GM21390 (cell line): ENCODE results near the gene IFI27L1.

Source experiments
- ATAC-seq: cut with Tn5 transposase; IDR thresholded peaks from one replicate; pipeline ENCODE4 v1.9.1; 2021; ENCODE audit not compliant: unreplicated experiment

The IFI27L1 gene, protein sequence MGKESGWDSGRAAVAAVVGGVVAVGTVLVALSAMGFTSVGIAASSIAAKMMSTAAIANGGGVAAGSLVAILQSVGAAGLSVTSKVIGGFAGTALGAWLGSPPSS

DNA sequence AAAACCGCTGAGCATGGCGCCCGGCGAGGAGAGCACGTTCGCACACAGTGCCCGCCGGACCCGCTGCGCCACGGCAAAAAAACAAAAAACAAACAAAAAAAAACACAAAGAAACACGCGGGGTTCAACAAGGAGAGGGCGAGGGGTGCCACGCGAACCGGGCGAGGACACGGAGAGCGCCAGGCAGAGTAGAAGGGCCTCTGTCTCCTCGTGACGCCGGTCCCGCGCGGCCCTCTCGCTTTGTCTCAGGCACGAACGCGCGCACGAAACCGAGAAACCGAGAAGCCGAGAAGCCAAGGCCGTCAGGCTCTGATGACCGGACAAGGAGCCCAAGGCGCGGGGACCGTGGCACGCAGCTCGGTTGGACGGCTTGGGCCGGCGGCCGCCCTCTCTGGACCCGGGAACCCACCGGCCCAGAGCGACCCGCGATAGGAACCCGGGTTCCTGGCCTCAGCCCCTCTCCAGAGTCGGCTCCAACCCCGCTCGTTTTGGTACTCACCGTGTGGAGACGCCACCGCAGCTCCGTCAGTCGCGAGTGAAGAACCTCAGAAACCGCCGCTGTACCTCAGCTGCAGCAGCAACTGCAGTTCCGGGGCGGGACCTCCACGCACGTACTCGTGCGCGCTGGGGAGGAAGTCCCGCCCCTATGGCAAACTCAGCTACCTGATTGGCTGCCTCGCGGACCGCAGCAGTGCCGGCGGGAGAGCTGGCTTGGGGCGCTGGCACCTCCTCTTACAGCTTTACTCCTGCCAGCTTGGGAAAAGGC, at the start of gene IFI27L1, which contains the start of gene DDX24:
Gene IFI27L1 (plus strand): TSS at position 690 of the 765 bp plus-strand sequence. CDS start 15,628 bp downstream, outside the sequence.
Gene DDX24 (minus strand): TSS at position 582 of the 765 bp plus-strand sequence. CDS start 1,460 bp downstream, outside the sequence.
- peak; percentile 98 for ATAC-seq

DNA sequence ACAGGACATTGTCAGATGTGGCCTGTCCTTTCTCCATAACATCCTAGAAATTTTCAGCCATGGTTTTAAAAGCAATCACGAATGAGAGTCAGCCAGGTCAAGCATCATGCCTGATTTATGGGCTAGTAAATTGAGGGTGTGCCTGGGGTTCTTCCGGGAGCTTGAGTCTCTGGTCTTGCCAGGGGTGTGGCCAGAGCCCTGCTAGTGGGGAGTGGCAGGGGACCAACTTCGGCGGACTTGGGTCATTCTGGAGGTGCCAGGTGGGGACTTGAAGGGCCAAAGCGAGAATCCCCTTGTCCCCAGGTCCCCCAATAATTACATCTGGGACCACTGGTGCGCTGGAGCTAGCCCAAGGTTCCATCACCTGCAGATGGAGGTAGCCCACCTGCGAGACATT, 49.2 kb upstream of the IFI27L1 start:
- ATAC-seq: no peak

DNA sequence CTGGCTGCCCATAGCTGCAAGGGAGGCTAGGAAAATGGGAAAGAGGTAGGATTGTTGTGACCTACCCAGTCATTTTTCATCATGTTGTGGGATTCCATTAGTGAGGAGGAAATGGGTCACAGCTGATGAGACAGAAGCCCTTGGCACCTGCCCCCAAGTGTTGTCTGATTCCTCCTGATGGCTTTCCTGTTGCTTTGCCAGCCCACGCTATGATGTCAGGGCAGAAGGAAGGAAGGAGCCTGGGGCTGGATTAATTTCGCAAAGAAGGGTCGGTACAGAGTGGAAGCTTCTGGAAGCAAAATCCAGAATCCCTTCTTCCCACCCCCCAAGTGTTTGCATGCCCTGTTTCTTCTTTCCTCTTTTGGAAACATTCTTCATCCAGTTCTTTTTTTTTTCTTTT, 46.2 kb upstream of the IFI27L1 start:
- no peak for ATAC-seq

DNA sequence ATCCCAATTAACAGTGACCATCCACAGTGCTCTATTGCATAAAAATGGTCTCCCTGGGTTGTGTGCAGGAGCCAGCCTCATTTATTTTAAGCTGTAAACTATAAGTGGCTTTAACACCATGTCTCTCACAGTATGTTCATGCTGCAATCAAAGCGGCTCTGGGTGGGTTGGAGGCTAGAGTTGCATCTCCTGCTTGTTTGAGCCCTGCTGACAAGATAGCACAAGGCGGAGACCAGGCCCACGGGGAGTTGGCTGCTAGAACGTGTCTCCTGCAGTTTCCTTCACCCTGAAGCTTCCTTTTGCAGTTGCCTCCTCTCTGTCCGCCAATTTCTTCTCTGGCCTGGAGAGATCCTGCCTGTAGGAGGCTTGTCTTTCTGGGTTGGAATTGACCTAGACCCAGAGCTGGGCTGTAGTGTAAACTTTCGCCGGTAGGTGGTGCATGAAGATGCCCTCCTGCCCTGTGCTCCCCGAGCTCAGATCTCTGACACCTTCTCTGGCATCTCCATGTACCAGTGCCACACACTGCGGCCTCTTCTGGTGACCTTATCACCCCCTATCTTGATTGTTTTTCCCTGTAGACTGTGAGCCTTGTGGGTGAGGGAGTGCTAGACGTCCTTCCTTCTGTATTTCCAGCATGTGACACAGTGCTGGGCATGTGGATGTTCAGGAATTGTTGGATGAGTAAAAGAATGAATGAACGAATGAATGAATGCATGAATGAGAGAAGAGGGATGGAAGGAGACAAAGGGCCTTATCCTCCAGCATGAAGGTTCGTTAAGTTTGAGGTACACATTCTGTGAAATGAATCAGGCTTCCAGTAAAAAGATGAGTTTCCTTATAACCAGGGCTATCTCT, 44.6 kb upstream of the IFI27L1 start:
- ATAC-seq: peak; percentile 94

DNA sequence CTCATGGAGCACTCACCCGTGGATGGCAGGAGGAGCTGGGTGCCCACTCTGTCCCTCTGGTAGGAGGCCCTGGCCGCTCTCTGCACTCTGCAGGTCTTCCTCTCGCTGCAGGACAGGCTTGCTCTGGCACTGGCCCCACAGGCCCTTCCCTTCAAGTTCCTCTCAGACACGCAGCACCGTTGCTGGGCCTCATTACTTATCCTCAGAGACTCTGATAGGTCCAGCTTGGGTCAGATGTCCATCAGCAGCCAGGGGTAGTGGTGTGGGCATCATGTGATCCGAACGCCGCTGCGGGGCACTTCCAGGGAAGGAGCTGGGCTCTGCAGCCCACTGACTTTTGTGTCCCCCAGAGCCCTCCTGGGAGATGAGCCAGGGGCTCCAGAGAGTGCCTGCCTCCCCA, 43.2 kb upstream of the IFI27L1 start:
- ATAC-seq: no peak

DNA sequence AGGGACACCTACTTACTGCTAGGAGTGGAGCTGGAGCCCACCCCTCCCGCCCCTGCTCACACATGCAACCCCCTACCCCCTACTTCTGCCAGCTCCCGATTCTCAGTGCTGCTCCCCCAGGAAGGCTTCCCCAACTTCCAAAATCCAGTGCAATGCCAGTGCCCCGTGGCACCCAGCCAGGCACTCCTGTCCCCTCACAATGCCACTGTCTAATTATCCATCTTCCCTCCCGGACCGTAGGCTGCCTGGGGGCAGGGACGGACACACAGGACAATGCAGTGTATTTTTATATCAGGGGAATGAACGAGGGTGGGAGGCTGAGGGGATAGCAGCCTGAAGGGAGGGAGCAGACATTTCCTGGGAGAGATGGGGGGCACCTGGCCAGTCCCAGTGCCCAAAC, 42.6 kb upstream of the IFI27L1 start:
- no peak for ATAC-seq

DNA sequence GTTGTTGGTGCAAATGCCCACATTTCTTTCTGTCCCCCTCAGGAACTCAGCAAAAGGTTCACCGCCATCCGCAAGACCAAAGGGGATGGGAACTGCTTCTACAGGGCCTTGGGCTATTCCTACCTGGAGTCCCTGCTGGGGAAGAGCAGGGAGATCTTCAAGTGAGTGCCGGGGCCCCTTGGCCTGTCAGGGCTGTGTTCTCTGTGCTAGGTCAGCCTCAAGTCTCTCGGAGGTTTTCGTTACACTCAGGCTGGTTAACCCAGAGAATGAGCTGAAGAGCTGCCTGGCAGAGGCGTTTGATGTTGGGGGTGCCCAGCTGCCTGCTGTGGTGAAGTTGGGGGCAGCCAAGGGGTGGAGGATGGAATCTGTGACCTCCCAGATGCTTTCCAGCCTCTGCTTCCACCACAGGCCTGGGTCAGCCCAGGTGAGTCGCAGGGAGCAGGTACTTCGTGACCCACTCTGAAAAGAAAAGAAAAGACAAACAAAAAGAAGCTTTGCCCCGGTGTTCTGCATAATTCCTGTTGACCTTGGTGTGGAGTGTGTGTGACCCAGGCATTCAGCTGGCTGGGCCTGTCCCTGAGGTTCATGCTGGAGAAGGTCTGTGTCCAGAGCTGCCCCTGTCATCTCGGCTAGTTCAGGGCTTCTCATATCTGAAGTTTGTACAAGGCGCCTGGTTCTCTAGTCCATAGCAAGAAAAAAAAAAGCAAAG, 42.0 kb upstream of the IFI27L1 start:
- no peak for ATAC-seq

DNA sequence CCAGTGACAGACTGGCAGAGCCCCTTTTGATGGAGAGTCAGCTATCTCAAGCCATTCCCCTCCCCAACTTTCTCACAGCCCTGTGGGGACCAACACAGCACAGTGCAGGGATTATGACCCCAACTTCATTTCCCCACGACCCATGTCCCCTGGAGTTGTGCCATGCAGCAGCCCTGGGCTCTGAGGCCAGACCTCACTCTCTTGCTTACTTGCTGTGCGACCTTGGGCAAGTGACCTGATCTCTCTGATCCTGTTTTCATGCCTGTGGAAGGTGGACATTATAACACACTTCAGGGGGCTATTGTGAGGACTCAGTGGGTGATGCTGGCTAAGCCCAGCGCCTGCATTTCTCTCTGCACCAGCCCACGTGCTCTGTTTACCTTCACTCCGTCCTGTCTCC, 40.9 kb upstream of the IFI27L1 start:
- no peak for ATAC-seq

DNA sequence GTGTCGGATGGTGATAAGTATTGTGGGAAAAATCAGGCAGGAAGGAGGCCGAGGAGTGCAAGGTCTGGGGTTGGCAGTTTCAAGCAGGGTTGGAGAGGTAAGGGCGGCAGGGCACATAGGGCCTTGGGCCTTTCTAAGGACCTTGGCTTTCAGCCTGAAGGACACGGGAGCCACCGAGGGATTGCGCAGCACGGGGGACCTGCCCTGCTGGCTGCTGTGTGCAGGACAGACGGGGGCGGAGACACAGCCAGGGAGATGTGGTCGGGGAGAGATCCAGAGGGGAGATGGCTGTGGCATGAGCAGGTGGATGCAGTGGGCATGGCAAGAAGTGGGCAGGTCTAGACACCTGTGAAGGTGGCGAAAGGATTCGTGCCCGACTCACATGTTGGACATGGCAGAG, 40.3 kb upstream of the IFI27L1 start:
- ATAC-seq: no peak

DNA sequence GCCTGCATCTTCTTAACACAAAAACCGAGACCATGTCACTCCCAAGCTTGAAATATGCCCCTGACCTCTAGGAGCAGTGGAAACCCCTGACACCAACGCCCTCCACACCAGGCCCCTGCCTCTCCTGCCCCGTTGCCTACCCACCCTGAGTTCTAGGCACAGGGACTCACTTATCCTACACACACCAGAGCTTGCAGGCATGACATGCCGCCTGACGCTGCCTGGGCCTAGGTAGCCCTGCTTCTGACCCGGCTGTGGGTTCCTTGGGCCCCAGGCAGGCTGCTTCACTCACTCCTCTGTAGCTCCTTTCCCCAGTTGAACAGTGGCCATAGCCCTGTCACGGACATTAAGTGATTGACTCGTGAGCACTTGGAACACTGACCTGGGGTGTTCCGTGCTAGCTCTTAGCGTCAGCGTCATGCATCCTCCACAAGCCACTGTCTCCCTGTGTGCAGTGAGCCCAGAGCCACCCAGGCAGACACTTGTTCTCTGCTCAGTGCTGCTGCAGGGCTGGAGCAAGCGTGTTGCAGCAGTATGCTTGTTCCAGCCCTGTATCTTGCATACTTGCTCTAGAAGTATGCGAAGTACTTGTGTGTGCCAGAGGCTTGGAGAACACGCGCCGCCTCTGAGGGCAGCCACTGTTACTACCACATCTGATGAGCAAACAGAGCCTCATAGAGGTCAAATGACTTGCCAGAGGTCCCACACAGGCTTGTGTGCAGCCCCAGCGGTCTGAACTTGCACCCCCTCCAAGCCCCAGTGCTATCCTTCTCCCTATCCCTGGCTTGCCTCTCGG, 39.4 kb upstream of the IFI27L1 start:
- no peak for ATAC-seq

DNA sequence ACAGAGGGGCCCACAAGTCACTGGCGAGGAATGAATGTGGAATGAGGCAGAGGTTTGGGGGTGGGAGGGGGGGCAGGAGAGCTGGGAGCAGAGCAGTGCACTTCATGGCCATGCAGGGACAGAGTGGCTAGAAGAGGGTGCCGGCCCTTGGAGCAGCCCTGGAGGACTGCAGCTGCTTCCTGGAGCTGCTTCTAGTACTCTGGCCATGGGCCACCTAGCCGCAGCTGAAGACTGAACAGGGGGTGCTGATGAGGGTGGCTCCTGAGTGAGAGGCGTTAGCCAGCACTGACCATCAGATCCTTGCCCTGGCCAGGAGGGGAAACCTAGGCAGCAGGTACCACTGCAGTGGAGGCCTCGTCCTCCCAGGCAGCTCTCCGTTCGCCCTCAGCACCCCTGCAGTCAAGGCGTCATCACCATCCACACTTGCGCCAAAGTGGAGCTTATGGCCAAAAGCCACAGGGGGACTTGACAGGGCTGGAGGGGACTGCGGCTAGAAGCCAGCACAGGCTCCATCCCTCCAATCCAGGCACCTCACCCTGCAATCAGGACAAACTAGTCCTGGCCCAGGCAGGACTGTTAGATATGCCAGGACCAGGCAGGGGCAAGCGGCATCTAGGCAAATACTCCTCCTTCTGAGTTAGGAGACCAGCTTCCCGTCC, 38.5 kb upstream of the IFI27L1 start:
- no peak for ATAC-seq

DNA sequence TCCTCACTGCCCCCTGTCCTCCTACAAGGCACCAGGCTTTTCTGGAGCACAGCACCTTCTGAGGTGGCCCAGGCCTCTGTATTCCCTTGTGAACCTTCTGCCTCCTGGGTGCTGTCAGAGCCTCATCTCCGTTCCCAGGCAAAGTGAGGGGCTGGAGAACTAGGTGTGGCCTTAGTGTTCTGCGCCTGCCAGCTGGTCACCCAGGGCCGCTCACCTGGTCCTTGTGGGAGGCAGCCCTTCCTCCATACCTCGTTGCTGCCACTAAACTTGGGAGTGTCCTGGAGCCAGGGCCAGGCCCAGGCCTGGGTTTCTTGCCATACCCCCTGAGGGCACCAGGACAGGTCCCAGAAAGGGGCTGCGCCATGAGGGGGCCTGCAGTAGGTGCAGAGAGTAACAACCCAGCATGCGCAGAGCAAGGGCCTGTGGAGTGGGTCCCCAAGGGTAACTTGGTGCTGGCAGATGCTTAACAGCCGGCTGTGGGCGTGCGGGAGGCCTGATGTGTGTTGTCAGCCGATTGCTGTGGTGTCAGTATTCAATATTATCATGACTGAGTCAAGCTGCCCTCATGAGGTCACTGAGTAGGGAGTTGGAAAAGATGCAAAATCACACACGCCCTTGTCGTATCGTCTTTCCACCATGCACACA, 37.9 kb upstream of the IFI27L1 start:
- no peak for ATAC-seq

DNA sequence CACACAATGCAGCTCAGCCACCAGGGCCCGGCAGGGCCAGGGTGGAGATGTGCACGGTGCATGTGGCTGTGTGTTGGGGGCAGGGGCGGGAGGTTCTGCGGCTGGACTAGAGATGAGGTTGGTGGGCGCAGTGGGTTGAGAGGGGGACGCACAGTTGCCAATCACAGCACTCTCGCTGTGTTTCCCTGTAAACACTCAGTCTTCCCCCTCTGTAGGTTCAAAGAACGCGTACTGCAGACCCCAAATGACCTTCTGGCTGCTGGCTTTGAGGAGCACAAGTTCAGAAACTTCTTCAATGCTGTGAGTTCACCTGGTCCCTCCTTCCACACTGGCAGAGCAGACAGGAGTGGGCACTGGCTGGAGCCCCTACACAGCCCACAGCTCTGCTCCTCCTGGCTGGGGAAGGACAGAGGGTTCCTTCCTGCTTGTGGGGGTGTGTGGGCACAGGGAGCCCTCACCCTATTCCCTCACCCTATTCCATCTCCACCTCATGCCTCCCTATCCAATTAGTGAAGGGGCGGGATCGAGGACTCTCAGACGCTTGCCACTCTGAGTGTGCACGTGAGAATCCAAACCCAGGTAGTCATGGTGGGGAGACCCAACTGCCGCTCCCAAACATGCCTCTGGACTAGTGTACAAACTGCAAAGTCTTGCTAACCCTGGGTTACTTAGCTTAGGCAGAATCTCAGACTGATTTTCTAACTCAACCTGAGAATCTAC, 37.2 kb upstream of the IFI27L1 start:
- no peak for ATAC-seq

DNA sequence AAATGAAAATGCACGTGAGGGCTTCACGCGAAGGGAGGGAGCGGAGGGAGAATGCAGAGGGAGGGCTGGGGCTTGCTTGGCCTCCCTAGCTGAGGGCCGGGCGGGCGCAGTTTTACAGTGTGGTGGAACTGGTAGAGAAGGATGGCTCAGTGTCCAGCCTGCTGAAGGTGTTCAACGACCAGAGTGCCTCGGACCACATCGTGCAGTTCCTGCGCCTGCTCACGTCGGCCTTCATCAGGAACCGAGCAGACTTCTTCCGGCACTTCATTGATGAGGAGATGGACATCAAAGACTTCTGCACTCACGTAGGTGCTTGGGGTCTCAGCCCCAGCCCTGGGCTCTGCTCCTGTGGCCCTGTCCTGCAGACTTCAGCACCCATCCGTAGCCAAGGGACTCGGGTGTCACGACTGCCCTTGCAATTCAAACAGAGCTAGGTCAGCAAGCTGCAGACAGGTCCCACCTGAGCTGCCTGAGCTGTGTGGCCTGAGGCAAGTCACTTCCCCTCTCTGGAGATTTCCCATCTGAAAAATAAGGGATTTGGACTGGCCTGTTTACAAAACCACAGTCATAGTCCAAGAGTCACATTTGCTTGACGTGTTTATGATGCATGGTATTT, 36.5 kb upstream of the IFI27L1 start:
- no peak for ATAC-seq

DNA sequence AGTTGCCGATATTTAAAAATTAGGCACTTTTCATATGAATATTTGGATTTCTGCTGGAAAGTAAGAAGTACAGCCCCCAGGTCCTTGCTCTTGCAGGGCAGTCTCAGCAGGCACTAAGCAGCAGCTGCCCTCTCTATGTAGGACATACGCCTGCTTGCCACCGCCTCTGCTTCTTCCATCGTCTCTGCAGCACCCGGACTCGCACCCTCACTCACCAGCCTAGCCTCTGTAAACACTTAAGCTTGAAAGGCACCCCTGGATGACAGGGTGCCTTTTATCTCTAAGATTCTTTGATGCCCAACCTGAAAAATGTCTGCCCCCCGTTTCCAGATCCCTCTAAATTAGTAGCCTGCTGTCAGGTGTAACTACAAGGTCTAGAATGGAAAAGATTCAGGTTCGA, 36.0 kb upstream of the IFI27L1 start:
- no peak for ATAC-seq

DNA sequence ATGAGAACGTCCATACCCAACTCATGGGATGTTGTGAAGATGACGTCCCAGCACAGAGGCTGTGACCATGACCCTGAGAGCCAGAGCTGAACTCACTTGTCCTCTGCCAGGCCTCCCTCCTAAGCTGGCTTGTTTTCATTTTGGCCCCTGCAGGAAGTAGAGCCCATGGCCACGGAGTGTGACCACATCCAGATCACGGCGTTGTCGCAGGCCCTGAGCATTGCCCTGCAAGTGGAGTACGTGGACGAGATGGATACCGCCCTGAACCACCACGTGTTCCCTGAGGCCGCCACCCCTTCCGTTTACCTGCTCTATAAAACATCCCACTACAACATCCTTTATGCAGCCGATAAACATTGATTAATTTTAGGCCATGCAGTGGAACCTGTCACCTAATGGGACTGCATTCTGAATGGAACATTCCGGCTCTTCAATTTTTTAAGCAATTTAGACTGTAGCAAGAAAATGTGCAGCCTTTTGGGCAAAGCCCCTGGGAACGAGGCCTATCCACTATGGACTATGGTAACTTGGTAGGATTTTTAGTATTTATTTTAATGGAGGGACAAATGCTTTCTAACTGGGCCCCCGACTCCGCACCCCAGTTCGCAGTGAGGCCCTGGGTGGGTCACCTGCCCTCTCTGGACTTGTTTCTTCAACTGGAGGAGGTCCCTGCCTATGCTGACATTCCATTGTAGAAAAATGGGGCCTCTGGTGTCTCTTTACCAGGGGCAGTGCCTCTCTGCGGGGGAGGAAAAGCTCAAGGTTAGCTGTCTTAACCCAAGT, 35.4 kb upstream of the IFI27L1 start:
- no peak for ATAC-seq

DNA sequence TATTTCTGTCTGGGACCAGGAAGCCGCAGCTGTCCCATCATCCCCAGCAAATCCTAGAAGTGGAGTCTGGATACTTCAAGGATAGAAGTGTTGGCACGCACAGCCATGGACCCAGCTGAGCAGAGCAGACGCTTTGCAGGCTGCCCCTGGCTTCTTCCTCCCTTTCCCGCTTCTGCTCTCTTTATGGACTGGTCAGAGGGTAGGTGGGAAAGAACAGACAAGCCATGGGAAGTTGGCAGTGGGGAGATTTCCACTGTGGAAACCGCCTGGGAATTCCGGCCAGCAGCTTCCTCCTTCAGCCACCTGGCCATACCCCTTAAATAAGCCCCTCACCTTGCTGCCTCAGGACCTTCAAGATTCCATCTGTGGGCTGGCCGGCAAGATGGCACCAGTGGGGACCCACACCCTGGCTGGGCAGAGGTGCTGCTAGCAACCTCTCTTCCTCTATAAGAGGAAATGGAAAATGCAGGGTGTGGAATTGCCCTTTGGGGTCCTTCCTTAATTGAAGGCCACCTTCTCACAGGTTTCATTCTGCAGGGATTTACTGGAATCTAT, 34.3 kb upstream of the IFI27L1 start:
- no peak for ATAC-seq
